Endothelial cell of umbilical vein (primary cell): ENCODE data around the gene MID2. TPM values are rescaled to one million over a fixed set of nuclear protein-coding genes. Genes with fewer than 3 reads are reported as not detected.

Experiments
- BruUV-seq: library from RNA; stranded (reverse); fragments of 400-500 nt; replicated peaks from 2 replicates; lab custom pipeline; 2021; lab: Mats Ljungman, UMichigan
- CTCF ChIA-PET: fragments of 300-600, 350-600 bp; sonication (Branson Sonifier 250); formaldehyde crosslinking; loops from one replicate; lab custom pipeline; 2021; ENCODE audit warnings: antibody characterized with exemption, inconsistent platforms; lab: Charles Lee
- POLR2A ChIA-PET: fragments of 300-600, 350-600 bp; sonication (Branson Sonifier 250); formaldehyde crosslinking; loops from one replicate; lab custom pipeline; 2021; ENCODE audit warnings: antibody characterized with exemption, inconsistent platforms; lab: Charles Lee
- DNase-seq: peaks from one replicate; pipeline ENCODE4 v3.0.0-alpha.2; 2011; ENCODE audit warnings: low read depth, low spot score
- FAIRE-seq: peaks from 2 replicates; lab custom pipeline; 2011; peaks lifted over from hg19 to GRCh38; lab: Jason Lieb, UNC
- H2AFZ ChIP-seq: 2 replicates; pipeline ENCODE4 v1.6.0; 2012; ENCODE audit warnings: low read depth, low read length, control low read depth, inconsistent platforms
- H3K27ac ChIP-seq: 2 replicates; pipeline ENCODE4 v1.5.1; 2011; ENCODE audit warnings: low read depth, mild to moderate bottlenecking, control low read depth, low read length, moderate library complexity; ENCODE audit not compliant: insufficient read depth
- H3K27me3 ChIP-seq, 2 experiments: 2 replicates each; pipeline versions ENCODE4 v1.6.0 to v1.6.1; 2011; ENCODE audit warnings: low read length in 2 of 2, mixed read lengths in 1 of 2; ENCODE audit not compliant: control insufficient read depth in 2 of 2, insufficient read depth in 2 of 2
- H3K36me3 ChIP-seq, 2 experiments: 2 replicates in 1 of 2; 3 replicates in 1 of 2; pipeline ENCODE4 v1.5.1; 2011; ENCODE audit warnings: low read length in 2 of 2, mild to moderate bottlenecking in 1 of 2, moderate library complexity in 1 of 2; ENCODE audit not compliant: control insufficient read depth in 2 of 2, insufficient read depth in 2 of 2; ENCODE audit errors: extremely low read depth in 1 of 2
- H3K4me1 ChIP-seq: 3 replicates; pipeline ENCODE4 v1.5.1; 2011; ENCODE audit warnings: mild to moderate bottlenecking, low read length; ENCODE audit not compliant: control insufficient read depth, insufficient read depth; ENCODE audit errors: extremely low read depth
- H3K4me2 ChIP-seq: 2 replicates; pipeline ENCODE4 v1.6.1; 2011; ENCODE audit warnings: low read length, control low read depth, mixed read lengths; ENCODE audit not compliant: insufficient read depth
- H3K4me3 ChIP-seq, 3 experiments: fragments of 200-600 bp in 1 of 3; sonication (generic), shearing (Covaris generic) in 1 of 3; replicated peaks in 1 of 3; 2 replicates each; pipeline ENCODE4 v1.5.1; 2011 to 2016; ENCODE audit warnings: control low read depth in 3 of 3, low read length in 3 of 3, mild to moderate bottlenecking in 2 of 3, inconsistent platforms in 1 of 3, low read depth in 1 of 3, moderate library complexity in 1 of 3; ENCODE audit not compliant: insufficient read depth in 1 of 3
- H3K79me2 ChIP-seq: 2 replicates; pipeline ENCODE4 v1.6.0; 2012; ENCODE audit warnings: low read length, inconsistent platforms; ENCODE audit not compliant: control insufficient read depth, insufficient read depth
- H3K9ac ChIP-seq: replicated peaks from 2 replicates; pipeline ENCODE3; 2011; ENCODE audit warnings: low read length, control low read depth; ENCODE audit not compliant: insufficient read depth; ENCODE audit errors: extremely low read depth
- H3K9me1 ChIP-seq: replicated peaks from 3 replicates; pipeline ENCODE4 v1.6.0; 2011; ENCODE audit warnings: mild to moderate bottlenecking, low read length; ENCODE audit not compliant: control insufficient read depth, insufficient read depth; ENCODE audit errors: extremely low read depth
- H3K9me3 ChIP-seq: replicated peaks from 2 replicates; pipeline ENCODE4 v1.5.1; 2012; ENCODE audit warnings: low read length, inconsistent platforms; ENCODE audit not compliant: control insufficient read depth, insufficient read depth
- H4K20me1 ChIP-seq: replicated peaks from 2 replicates; pipeline ENCODE3; 2011; ENCODE audit warnings: mild to moderate bottlenecking, low read length; ENCODE audit not compliant: control insufficient read depth, insufficient read depth; ENCODE audit errors: extremely low read depth
- CTCF ChIP-seq, 2 donors: IDR thresholded peaks; 1 replicate in 1 of 2; 2 replicates in 1 of 2; pipeline ENCODE4 v1.5.1; 2011; ENCODE audit warnings: low read length in 2 of 2, mild to moderate bottlenecking in 2 of 2, moderate library complexity in 2 of 2, control low read depth in 1 of 2, inconsistent platforms in 1 of 2, low read depth in 1 of 2; ENCODE audit not compliant: insufficient read depth in 1 of 2; ENCODE audit errors: extremely low read depth in 1 of 2
- EZH2 ChIP-seq: IDR thresholded peaks from 2 replicates; pipeline ENCODE4 v1.6.1; 2012; ENCODE audit warnings: borderline replicate concordance, low read depth, mild to moderate bottlenecking, moderate library complexity, low read length, inconsistent platforms; ENCODE audit not compliant: severe bottlenecking
- FOS ChIP-seq: IDR thresholded peaks from 2 replicates; pipeline ENCODE4 v1.6.1; 2011; ENCODE audit warnings: mild to moderate bottlenecking, low read length, moderate library complexity, borderline replicate concordance; ENCODE audit not compliant: insufficient read depth
- GATA2 ChIP-seq: IDR thresholded peaks from 2 replicates; pipeline ENCODE4 v1.7.0; 2011; ENCODE audit warnings: low read depth, mild to moderate bottlenecking, moderate library complexity, mixed read lengths, low read length; ENCODE audit not compliant: insufficient read length, insufficient read depth
- JUN ChIP-seq: IDR thresholded peaks from 2 replicates; pipeline ENCODE4 v1.6.1; 2011; ENCODE audit warnings: borderline replicate concordance, low read depth; ENCODE audit not compliant: insufficient read length, insufficient read depth
- MYC ChIP-seq: IDR thresholded peaks from one replicate; pipeline ENCODE4 v1.6.1; 2011; ENCODE audit warnings: mild to moderate bottlenecking, low read depth, low read length
- POLR2A ChIP-seq: IDR thresholded peaks from 2 replicates; pipeline ENCODE4 v1.6.1; 2012; ENCODE audit warnings: low read depth, mild to moderate bottlenecking, control low read depth, low read length
- POLR2AphosphoS5 ChIP-seq: IDR thresholded peaks from 2 replicates; pipeline ENCODE4 v1.6.1; 2012; ENCODE audit warnings: low read depth, mild to moderate bottlenecking, control low read depth, low read length, moderate library complexity; ENCODE audit not compliant: insufficient read depth
- dilution Hi-C: fragments of 300-500 bp; cut with MboI; formaldehyde crosslinking; loops from one replicate; pipeline ENCODE4 v1.15.0; 2019; ENCODE audit warnings: low sequenced_read_pairs; ENCODE audit not compliant: extremely low pct_ligation_motif_present
- intact Hi-C: fragments of 100-400 bp; cut with micrococcal nuclease; formaldehyde crosslinking; loops from one replicate; pipeline ENCODE4 v1.10.0; 2022
- polyA plus RNA-seq, 4 experiments: library from polyadenylated mRNA; depleted of rRNA in 3 of 4; stranded (reverse) in 3 of 4; unstranded in 1 of 4; fragments of >200 nt; gene quantifications; 2 replicates each; pipeline versions ENCODE4 v1.2.1 to v1.2.3, GENCODE V29; 2011 to 2012; ENCODE audit warnings: missing spikeins in 1 of 4
- total RNA-seq: library from RNA; stranded (reverse); gene quantifications from 2 replicates; pipeline ENCODE4 v1.2.3, GENCODE V29; 2021
- TF ChIP-seq, protein P1 (sequence below): IDR thresholded peaks from 2 replicates; pipeline ENCODE4 v1.6.1; 2011; ENCODE audit not compliant: insufficient read depth, insufficient read length

Gene MID2
- total and polyA plus RNA-seq, 2 donors (not counting 3 experiments of a cell fraction or from before 2014, with no cell fraction given), result 16.4 to 25.3 TPM

GRCh38 chrX:107787827-107788226 lies 37.8 kb upstream of the MID2 start:
- H3K27ac ChIP-seq, result no peak overlapping the region
- H3K27me3 ChIP-seq, result peaks cover 2 to 10% of the 10 kb centered on the region in 2 experiments
- no peaks in the 10 kb centered on the region for H3K79me2 ChIP-seq
- no peaks in the 10 kb centered on the region for H4K20me1 ChIP-seq
- no TSS peak for BruUV-seq
- CTCF ChIA-PET, result no interaction called here
- dilution Hi-C loops, result no loop called here
- H3K36me3 ChIP-seq, result no peaks in the 10 kb centered on the region
- FAIRE-seq (no peak), DNase-seq (peak; percentile 4)
- POLR2A ChIA-PET, result no interaction called here
- H3K9ac ChIP-seq, result no peak overlapping the region
- TF ChIP-seq POLR2AphosphoS5 (no peak), GATA2 (no peak), JUN (no peak), FOS (no peak), MYC (no peak), POLR2A (no peak), EZH2 (no peak), CTCF (IDR thresholded peaks at IDR 0.05; ENCODE audit: extremely low read depth in 1 of 2, insufficient read depth in 1 of 2, low read depth in 1 of 2, low read length in 2 of 2) (no peak)
- TF ChIP-seq, protein P1, sequence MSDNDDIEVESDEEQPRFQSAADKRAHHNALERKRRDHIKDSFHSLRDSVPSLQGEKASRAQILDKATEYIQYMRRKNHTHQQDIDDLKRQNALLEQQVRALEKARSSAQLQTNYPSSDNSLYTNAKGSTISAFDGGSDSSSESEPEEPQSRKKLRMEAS, result no peak
- no peak overlapping the region for H3K4me3 ChIP-seq
- H3K9me1 ChIP-seq, result no peaks in the 10 kb centered on the region
- H3K4me1 ChIP-seq, result no peaks in the 10 kb centered on the region
- H3K9me3 ChIP-seq, result no peaks in the 10 kb centered on the region
- intact Hi-C loops, result no loop called here
- no peak overlapping the region for H2AFZ ChIP-seq
- no peak overlapping the region for H3K4me2 ChIP-seq
